Islet precursor cell (in vitro differentiated cells): ENCODE results near the gene MATN1.
"Not testable (repeated sequence)": the region's sequence is repeated elsewhere in the genome, so short reads cannot be mapped to it uniquely, and the experiment has no call there.

Source experiments
- DNase-seq: peaks from one replicate; pipeline ENCODE4 v3.0.0-alpha.2; 2018

The MATN1 gene

DNA sequence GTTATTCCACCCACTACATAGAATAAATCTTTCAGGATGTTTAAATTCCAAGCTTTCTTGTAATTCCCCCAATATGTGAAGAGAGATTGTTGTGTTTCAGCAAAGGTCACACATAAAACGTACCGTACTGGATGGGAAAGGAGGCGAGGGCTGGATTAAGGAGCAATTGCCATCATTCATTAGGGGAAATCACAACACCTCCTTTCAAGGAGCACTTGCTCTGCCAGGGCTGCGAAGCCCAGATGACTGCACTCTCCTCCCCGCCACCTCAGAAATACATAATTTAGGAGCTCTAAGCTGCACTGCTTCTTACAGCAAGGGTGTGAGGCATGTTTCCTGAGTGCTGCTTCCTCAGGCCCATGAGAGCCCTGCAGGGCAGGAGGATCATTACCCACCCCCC is 29.6 kb downstream of the MATN1 start:
- no peak for DNase-seq

- no peak for DNase-seq
Measured at GRCh38 chr1:30693366-30693765, 30.0 kb downstream of the MATN1 start.

- no peak for DNase-seq
Measured at GRCh38 chr1:30692948-30693301, 30.5 kb downstream of the MATN1 start.

GRCh38 chr1:30692201-30692947 is 31.0 kb downstream of the MATN1 start:
- DNase-seq, result no peak

GRCh38 chr1:30691480-30691879 is 31.9 kb downstream of the MATN1 start:
- DNase-seq, result no peak

DNA sequence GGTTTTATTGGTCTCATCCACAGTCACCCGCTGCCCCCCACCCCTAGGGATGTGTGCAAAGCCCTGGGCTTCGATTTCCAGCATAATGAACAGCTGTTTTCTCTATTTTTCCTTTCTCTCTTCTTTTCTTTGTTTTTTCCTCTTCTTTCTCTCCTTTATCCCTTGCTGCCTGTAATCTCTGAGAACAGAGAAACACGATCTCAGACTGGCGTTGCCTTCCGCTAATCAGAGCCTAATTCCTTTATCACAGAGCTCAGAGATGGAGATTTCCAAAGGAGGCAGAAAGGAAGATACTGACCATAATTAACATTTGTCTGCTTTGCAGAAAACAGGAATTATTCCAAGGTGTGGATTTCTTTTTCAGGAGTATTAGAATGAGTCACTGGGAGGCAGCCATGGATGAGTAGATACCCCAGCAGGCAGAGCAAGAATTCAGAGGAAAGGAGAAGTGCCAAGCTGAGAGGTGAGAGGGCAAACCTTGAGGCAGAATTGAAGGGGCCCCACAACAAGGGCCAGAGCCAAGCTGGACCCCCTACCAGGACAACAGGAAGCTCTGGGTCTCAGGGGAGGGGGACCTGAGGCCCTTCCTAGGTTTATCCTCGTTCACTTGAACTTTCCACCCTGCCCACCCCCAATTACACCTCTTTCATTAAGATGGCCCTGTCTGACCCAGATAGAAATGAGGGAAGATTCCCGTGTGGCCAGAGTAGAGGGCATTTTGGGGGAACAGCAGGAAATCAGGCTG is 33.3 kb downstream of the MATN1 start:
- DNase-seq, result no peak

- DNase-seq, result no peak
Measured at GRCh38 chr1:30688920-30689794, 34.2 kb downstream of the MATN1 start.

DNA sequence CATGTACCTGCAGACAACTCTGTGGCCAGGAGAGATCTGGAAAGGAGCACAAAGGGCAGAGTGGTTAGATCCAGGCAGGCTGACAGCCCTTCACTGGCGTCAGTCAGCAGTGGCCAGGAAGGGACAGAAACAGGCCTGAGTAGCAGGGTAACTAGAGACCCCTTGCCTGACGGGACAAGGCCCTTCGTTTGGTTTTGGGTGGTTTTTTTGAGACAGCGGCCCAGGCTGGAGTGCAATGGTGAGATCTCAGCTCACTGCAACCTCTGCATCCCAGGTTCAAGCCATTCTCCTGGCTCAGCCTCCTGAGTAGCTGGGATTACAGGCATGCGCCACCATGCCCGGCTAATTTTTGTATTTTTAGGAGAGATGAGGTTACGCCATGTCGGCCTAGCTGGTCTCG is 34.9 kb downstream of the MATN1 start:
- not testable (repeated sequence) for DNase-seq

DNA sequence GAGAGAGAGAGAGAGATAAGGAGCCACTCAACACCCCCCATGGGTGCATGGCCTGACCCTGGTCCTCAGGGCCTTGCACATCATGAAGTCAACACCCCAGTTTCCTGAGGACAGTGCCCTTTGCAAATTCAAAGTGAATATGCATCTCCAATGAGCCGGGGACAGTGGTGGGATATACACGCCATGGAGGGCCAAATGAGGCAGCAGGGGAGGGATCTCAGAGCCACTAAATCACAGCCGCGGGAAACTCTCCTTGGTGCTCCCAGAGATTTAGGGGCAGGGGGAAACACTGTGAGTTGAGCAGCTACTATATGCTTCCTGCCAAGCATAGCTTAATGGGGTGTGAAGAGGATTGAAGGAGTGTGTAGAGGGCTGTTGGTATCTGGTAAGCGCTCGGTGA is 35.5 kb downstream of the MATN1 start:
- DNase-seq, result no peak

DNA sequence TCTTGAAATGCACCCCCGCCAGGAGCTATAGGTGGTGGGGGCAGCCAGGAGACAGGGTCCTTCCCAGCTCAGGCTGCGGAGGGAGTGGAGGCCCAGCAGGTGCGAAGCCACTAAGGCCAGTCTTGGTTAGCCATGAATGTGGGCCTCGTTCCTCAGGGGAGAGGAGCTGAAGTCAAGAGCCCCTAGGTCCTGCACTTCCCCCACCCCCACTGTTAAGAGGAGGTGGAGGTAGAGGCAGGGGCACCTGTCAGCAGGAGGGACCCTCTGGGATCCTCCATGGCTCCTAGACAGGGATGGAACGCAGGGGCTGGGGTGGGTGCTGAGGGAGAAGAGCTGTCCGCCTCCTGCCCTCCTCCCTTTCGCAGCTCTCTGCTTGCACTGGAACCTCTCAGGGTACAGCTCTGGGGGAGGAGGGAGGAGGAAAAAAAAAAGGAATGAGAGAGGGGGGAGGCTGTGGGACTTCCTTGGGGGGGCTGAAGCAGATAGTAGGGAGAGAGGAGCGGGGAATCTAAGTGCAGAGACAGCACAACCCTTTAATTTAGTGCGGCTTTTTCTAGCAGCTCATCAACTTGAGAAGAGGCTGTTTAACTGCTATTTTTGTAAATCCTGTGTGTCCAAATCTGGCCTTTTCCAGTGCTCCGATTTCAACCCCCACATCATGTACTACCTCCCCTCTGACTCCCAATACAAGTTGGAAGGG is 37.0 kb downstream of the MATN1 start:
- no peak for DNase-seq

DNA sequence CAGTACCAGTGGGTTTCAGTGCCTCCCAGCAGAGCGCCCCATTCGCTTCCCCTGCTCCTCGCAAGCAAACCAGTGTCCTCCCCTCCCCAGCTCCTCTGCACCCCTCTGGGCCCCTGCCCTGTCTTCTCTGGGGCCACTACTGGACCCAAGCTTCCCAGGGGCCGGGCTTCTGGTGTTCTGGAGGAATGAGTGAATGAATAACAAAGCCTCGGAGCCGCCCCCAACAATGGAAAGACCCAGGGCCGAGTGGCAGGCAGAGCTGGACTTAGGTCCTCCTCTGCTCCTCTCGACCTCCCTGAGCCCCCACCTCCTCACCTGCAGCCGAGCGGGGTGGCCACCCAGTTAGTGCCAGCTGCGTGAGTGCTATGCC is 37.6 kb downstream of the MATN1 start:
- no peak for DNase-seq

- DNase-seq, result peak; percentile 99
Measured at GRCh38 chr1:30684881-30685795, 38.2 kb downstream of the MATN1 start.

- no peak for DNase-seq
Measured at GRCh38 chr1:30684259-30684658, 39.1 kb downstream of the MATN1 start.

- DNase-seq, result no peak
Measured at GRCh38 chr1:30683699-30684098, 39.7 kb downstream of the MATN1 start.

GRCh38 chr1:30682396-30683275 is 40.7 kb downstream of the MATN1 start:
- no peak for DNase-seq

DNA sequence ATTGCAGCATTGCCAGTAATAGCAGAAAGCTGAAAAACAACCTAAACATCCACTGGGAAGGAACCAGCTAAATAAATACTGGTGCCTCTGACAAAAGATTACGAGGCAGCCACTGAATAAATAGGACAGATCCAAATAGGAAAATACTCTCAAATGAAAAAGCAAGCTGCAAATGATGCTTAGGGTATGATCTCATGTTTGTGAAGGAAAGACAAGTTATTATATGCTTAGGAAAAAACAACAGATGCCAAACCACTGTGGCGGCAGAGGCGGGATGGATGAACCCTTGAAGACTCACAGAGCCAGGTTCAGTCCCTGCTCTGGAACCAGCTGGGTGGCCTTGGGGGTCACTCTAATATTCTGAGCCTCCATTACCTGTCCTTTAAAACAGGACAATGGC is 41.6 kb downstream of the MATN1 start:
- no peak for DNase-seq

- DNase-seq, result no peak
Measured at GRCh38 chr1:30680879-30681278, 42.5 kb downstream of the MATN1 start.

- DNase-seq, result no peak
Measured at GRCh38 chr1:30680429-30680828, 43.0 kb downstream of the MATN1 start.

- DNase-seq, result no peak
Measured at GRCh38 chr1:30679976-30680305, 43.4 kb downstream of the MATN1 start.

DNA sequence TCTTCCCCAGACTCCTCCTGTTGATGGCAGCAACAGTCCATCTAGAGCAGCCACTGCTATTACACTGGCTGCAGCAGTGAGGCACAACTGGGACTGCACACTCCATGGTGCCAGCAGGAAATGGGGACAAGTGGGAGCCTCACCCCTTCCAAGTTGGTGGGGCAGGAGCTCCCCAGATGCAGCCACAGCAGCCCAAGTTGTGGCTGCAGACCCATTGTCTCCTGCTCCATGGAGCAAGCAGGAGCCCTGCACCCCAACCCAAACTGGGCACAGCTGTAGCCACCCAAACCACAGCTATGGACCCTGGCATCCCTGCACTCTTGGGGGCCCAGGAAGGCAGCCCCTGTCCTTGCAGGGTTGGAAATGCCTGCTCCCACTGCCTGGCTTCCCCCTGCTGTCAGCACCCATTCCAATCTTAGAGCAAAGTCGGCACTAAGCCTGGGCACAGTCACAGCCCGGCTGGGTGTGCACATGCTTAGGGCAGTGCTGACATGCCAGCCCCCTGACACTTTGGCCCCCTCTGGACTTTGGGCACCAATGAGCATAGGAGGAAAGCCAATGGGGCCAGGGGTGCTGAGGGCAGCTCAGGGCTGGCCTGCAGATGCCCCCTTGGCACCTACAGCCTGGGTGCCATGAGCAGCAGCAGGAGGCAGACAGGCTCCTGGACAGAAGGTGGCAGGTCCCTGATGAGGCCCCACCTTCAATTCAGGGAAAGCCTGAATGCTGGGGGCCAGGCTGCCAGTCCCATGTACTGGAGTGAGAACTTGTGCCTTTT is 44.0 kb downstream of the MATN1 start:
- DNase-seq, result no peak
